GM04503 (cell line): Measurements from ENCODE around the gene ZNF35.

Source experiments
- DNase-seq: peaks from one replicate; pipeline ENCODE4 v3.0.0-alpha.2; 2012; ENCODE audit warnings: low read depth

ZNF35 gene

GRCh38 chr3:44685128-44685800 is 36.7 kb downstream of the ZNF35 start:
- peak; percentile 26 for DNase-seq

GRCh38 chr3:44687898-44688297 is 39.4 kb downstream of the ZNF35 start:
- DNase-seq, result no peak
